HG03439 (cell line): ENCODE measurements around the gene ACTR6.

Experiments used
- ATAC-seq: cut with Tn5 transposase; IDR thresholded peaks from one replicate; pipeline ENCODE4 v1.9.1; 2021; ENCODE audit warnings: mild to moderate bottlenecking, moderate library complexity; ENCODE audit not compliant: unreplicated experiment

ACTR6 gene

DNA sequence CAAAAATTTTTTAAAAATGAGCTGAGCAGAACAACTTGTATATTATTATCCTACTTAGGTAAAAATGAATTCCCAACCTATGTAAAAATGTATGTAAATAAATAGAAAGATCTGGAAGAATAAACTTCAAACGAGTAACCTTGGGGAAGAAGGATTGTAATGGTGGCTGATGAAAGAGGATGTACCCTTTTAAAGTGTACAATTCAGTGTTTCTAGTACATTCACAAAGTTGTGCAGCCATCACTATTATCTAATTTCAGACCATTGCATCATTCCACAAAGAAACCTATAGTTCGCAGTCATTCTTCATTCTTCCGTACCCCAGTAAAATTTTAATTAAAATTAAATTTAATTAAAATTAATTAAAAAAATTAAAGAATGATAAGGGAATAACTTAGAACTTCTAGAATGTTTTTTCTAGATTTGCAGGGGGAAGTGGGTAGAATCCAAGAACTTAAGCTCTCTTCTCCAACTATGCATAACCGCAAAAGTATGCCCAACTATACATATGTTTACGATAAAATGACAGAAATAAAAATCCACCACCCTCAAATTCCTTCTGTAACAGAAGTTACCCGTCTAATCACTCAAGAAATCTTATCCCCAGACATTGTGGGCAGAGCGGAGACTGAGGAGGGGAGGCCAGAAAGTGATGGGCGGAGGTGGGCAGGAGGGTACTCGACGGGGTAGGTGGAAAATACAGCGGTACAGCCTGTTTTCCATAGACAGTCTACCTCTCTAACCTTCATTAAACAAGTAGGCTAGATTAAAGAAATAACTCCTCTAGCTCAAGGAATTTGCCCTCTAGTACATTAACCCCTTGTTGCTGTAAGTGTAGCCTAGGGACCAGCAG is 65.3 kb downstream of the ACTR6 start:
- ATAC-seq = peak; percentile 10

DNA sequence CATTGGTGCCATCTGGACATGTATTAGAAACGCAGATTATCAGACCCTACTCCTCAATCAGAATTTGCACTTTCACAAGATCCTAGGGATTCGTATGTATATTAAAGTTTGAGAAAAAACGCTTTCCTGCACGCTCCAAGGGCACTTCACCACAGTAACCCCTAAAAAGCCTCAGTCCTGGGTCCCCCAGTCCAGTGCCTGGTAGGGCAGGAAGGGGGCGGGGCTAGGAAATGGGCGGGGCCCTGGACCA is 65.9 kb downstream of the ACTR6 start:
- peak; percentile 86 for ATAC-seq

DNA sequence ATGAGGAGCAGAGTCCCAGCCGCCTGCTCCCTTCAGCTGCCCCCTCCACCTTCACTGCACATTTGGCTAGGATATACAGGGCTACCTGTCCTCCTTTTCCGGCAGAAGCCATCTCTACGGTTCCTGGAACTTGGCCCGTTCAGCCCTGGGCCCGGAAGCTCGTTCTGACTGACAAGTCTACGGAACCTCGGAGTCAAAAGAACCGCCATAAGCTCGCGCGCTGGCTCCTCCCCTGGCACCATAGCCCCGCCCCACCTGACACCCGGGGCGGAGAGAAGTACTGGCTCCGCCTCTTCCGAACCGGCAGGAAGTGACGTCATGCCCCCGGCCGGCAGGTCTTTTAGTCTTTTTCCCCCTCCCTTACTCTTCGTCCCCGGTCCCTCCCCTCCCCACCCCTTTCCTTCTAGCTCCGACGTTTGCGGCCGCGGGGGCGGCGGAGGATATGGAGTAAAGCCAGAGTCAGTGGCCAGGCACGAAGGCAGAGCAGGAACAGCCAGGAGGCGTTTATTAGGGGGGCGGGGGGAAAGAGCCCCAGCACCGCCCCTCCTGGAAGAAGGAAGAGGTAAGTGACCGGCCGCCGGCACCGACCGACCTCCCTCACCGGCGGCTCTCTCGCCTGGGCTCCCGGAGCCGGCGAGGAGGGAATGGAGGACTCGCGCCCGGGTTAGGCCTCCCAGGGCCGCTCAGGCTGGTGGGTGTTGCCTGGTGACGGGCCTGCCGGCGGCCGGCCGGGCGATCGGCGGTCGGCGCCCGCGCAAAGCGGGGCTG is 66.4 kb downstream of the ACTR6 start, which contains the start of the genes DEPDC4 and SCYL2:
Gene DEPDC4 (minus strand): TSS at position 245 of the 768 bp plus-strand sequence. CDS start 3 bp downstream, at position 242.
Gene SCYL2 (plus strand): TSS at position 343 of the 768 bp plus-strand sequence. CDS start 15,794 bp downstream, outside the sequence.
- ATAC-seq = peak; percentile 93

DNA sequence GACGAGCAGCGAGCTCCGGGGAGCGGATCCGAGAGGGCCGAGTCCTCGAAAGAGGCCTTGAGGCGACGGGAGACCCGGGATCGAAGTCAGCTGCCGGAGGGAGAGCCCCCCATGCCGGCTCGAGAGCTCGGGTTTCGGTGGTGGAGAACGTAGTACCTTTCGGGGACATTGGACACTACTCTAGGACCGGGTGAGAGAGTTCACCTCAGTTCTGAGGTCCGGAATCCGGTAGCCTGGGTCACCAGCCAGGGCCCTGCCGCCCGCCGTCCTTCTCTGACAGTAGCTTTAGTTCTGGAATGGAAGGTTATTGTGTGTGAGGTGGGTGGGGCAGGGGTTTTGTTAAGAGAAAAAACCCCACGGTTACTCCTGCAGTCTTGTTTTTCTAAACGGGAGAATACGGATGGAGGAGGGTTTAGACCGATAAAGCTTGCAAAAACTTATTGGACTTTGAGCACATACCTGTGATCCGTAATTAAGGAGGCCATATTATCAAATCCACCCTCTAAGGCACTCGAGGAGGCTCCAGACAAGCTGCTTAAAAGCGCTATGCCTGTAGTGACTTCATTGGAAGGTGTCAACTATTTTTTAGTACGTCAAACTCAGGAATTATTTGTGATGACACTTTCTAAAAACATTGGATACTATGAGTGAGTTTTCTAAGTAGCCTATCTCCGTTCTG is 67.1 kb downstream of the ACTR6 start:
- ATAC-seq = peak; percentile 20

DNA sequence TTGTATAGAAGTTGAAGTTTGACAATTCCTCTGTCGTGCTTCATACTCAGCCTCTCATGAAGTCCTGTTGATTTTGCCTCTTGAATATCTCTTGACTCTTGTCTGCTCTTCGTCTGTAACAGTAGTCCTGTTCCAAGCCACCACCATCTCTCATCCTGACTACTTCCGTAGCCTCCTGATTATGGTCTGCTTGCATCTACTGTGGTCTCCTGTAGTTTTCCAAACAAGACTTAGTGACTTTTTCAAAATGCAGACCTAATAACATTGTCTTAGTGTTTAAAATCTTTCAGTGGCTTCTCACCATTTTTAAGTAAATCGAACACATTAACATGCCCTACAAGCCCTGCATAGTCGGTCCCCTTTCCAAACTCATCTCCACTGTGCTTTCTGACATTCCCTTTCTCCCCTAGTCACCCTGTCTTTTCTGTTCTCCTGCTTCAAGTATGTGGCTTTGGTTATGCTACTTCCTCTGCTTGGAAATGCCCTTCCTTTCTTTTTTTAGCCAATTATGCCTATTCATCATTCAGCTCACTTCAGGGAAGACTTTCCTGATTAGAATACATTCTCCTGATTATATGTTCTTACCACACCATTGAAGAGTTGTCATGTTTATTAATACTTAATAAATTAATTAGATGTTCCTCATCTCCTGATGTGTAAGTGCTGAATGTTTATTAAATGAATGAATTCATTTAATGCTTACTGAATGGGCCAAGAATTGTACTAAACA is 68.4 kb downstream of the ACTR6 start:
- ATAC-seq = no peak

DNA sequence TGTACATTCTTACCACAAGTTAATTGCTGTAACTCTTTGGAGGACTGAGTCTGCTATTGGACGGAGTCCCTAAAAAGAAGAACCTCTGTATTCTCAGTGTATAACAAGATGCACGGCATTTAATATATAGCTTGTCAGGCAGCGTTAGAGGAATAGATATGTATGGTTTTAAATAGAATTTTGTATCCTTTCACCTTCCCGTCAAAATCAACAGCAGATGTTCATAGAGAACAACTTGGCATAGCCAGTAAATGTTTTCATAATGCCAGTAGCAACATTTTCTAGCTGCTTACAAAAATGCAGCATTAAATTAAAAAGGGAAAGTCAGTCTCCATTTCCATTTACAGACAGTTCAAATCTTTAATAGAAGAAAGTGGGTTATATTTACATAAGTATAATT is 73.2 kb downstream of the ACTR6 start:
- ATAC-seq = no peak
